ENCODE data around the gene SLC9A4.
"Not testable (repeated sequence)": the region's sequence is repeated elsewhere in the genome, so short reads cannot be mapped to it uniquely, and the experiment has no call there.

SLC9A4 gene

DNA sequence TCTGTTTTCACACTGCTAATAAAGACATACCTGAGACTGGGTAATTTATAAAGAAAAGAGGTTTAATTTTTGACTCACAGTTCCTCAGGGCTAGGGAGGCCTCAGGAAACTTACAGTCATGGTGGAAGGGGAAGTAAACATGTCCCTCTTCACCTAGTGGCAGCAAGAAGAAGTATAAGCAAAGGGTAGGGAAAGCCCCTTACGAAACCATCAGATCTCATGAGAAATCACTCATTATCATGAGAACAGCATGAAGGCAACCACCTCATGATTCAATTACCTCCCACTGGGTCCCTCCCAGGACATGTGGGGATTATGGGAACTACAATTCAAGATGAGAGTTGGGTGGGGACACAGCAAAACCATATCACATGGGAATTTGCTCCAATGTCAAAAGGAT is 89.5 kb downstream of the SLC9A4 start:
- DNase-seq, result not testable (repeated sequence)

DNA sequence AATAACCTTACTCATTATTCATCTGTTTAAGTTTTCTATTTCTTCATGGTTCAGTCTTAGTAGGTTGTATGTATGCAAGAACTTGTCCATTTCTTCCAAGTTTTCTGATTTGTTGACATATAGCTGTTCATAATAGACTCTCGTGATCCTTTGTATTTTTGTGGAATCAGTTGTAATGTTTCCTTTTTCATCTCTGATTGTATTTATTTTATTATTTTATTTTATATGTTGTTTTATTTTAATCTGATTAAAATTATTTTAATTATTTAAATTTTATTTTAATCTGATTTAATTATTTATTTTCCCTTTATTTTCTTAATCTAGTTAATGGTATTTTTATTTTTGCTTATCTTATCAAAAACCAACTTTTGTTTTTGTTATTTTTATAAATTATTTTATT is 102.9 kb downstream of the SLC9A4 start:
- no peak for DNase-seq

DNA sequence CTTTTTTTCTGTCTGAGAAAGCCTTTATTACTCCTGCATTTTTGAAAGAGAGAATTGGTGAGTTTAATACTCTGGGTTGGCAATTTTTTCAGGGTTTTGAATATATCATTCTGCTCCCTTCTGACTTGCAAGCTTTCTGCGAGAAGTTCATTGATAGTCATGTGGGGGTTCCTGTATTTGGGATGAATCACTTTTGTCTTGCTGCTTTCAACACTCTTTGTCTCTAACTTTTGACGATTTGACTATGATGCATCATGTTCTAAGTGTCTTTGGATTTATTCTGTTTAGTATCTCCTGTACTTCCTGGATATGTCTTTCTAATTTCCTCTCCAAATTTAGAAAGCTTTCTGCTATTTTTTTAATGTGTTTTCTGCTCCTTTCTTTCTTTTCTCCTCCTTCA is 105.3 kb downstream of the SLC9A4 start:
- DNase-seq, result no peak

DNA sequence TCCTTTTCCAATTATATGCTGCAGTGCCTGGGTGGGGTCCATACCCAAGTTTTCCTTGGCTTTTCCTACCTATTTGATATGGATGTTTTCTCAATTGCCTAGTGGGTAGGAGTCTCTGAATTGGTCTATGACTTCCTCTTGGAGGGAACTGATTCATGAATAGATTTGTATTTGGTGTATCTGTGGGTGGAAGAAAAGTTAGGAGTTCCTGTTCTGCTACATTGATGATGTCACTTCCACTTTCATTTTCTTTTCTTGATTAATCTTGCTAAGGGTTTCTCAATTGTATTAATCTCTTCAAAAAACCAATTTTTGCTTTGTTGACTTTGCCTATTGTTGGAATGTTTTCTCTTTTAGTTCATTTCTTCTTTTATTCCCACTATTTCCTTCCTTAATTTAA is 108.9 kb downstream of the SLC9A4 start:
- no peak for DNase-seq

DNA sequence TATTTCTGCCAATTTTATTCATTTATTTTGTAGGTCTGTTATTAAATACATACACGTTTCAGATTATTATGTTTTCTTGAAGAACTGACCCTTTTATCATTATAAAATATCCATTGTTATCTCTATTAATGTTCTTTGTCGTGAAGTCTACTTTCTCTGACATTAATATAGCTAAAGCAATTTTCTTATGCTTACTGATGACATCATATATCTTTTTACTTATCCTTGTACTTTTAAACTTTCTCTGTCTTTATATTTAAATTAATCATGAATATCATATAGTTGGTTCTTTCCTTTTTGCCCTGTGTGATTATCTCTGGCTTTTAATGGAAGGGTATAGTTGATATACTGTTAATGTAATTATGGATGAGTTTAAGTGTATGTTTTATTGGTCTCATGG is 109.8 kb downstream of the SLC9A4 start:
- no peak for DNase-seq
